SKM-1 treated with dmso at 0.1 percent for 144 hours (cell line): Measurements from ENCODE around the gene TBC1D16.

Experiments used
- DNase-seq: peaks from one replicate; lab custom pipeline; 2025; ENCODE audit not compliant: unreplicated experiment; lab: John Stamatoyannopoulos, UW

TBC1D16 gene, protein sequence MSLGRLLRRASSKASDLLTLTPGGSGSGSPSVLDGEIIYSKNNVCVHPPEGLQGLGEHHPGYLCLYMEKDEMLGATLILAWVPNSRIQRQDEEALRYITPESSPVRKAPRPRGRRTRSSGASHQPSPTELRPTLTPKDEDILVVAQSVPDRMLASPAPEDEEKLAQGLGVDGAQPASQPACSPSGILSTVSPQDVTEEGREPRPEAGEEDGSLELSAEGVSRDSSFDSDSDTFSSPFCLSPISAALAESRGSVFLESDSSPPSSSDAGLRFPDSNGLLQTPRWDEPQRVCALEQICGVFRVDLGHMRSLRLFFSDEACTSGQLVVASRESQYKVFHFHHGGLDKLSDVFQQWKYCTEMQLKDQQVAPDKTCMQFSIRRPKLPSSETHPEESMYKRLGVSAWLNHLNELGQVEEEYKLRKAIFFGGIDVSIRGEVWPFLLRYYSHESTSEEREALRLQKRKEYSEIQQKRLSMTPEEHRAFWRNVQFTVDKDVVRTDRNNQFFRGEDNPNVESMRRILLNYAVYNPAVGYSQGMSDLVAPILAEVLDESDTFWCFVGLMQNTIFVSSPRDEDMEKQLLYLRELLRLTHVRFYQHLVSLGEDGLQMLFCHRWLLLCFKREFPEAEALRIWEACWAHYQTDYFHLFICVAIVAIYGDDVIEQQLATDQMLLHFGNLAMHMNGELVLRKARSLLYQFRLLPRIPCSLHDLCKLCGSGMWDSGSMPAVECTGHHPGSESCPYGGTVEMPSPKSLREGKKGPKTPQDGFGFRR

GRCh38 chr17:80035687-80035936 is at the start of gene TBC1D16:
TSS of gene TBC1D16 (minus strand) at chr17:80035872. CDS start at chr17:80013547, 22,325 bp downstream.
- no peak for DNase-seq

- no peak for DNase-seq
Measured at GRCh38 chr17:80084773-80085172, 49.1 kb upstream of the TBC1D16 start.

DNA sequence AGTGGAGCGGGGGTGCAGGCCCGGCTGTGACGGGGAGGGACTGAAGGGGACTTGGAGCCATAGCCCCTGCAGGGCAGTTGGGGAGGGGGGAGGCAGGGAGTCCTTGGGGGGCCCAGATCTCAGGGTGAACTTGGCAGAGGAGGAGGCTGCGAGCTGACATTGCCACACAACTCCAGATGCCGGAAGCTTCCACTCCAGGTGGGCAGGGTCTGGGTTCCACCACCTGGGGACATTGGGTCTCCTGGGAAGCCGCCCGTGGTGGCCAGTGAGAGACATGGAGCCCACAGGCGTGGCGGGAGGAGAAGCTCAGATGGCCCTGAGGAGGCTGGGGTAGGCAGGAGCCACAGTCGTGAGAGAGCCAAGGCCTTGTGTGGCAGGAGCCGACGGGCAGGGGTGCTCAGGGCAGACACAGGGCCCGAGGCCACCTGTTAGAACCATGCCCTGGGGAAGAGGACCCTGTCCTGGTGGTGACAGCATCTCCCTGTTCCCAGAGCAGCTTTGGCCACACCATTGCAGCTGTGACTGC is 47.5 kb upstream of the TBC1D16 start:
- DNase-seq, result no peak

DNA sequence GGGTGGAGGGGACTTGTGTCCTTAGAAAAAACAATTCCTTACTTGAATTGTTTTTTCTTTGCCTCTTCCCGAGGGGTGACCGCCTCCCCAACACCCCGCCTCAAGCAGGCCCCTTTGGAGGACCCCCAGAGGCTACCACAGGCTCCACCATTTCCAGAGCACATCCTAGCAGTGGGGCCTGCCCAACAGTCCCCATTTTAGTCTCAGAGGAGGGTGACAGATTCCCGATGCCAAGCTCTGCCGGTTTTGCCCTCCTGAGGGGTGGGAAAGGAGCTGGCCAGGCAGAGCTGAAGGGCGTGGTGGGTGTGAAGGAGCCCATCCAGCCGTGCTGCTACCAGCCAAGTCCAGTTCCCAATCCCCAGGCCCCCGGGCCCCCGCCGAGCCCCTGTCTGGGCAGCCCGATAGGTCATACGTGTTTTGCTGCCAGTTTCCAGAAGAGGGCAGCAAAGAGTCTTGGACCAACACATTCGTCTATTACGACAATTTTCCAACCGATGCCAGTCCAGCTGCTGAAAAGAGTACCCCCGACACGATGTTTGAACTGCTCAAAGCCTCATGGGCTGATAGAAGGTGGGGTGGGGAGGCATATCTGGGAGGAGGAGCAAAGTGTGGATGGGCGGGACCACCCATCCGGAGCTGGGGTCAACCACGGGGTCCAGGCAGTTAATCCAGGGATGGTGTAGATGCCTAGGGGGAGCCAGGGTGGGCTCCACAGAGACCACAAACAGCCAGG is 46.9 kb upstream of the TBC1D16 start:
- DNase-seq, result peak; percentile 60

DNA sequence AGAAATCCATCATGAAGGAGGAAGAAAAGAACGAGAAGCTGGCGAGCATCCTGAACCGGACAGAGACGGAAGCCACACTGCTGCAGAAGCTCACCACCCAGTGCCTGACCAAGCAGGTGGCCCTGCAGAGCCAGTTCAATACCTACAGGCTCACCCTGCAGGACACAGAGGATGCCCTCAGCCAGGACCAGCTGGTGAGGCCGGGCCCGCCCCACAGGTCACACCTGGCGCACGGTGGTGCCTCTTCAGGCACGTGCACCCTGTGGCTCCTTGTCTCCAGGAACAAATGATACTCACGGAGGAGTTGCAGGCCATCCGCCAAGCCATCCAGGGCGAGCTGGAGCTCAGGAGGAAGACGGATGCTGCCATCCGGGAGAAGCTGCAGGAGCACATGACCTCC is 45.9 kb upstream of the TBC1D16 start:
- no peak for DNase-seq

- no peak for DNase-seq
Measured at GRCh38 chr17:80080081-80080480, 44.4 kb upstream of the TBC1D16 start.

- DNase-seq, result no peak
Measured at GRCh38 chr17:80072410-80072809, 36.7 kb upstream of the TBC1D16 start.

DNA sequence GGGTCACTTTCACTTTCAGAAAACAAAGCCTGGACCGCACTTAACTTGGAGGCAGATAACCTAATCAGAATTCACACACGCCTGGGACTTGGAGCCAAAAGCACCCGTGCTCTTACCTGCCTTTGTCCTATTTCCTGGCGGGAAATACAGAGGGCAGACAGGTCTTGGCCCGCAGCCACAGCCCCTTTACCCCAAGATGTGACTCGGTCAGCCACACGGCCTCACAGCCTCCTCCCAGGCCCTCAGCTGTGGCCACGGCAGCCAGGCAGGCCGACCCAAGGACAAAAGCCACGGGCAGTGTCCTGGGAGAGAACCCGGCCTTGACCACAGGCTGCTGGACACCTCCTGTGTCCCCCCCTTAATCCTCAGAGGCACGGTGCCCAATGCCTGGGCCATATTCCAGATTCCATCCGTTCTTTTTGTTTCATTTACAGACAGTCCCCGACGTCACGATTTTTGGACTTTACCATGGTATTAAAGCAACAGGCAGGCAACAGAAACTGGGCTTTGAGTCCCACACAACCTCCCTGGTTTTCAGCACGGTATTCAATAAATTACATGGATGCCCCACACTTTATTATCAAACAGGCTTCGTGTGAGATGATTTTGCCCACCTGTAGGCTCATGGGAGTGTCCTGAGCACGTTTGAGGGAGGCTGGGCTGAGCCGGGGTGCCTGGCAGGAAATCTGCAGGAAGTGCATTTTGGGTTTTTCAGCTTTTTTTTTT is 35.6 kb upstream of the TBC1D16 start:
- DNase-seq, result no peak

DNA sequence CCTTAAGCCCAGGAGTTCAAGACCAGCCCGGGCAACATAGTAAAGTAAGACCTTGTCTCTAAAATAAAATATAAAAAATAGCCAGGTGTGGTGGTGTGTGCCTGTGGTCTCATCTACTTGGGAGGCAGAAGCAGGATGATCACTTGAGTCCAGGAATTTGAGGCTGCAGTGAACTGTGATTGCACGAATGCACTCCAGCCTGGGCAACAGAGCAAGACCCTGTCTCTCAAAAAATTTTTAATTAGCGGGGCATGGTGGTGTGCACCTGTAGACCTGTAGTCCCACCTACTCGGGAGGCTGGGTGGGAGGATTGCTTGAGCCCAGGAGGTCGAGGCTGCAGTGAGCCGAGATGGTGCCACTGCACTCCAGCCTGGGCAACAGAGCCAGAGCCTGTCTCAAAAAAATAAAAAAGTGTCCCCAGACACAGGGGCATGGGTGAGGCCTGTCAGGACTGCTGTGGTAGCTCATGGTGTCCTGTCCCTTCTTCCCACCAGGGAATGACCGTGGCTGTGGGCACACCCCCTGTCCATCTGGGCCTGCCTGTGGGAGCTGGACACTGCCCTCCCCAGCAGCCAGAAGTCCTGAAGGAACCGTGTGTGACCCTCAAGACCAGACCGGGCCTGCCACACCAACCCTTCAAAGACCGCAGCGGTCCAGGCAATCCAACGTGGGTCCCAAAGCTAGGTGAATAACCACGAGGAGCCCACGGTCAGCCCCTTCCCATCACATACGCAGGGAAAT is 34.9 kb upstream of the TBC1D16 start:
- no peak for DNase-seq

GRCh38 chr17:80068301-80069222 is 32.9 kb upstream of the TBC1D16 start:
- no peak for DNase-seq

DNA sequence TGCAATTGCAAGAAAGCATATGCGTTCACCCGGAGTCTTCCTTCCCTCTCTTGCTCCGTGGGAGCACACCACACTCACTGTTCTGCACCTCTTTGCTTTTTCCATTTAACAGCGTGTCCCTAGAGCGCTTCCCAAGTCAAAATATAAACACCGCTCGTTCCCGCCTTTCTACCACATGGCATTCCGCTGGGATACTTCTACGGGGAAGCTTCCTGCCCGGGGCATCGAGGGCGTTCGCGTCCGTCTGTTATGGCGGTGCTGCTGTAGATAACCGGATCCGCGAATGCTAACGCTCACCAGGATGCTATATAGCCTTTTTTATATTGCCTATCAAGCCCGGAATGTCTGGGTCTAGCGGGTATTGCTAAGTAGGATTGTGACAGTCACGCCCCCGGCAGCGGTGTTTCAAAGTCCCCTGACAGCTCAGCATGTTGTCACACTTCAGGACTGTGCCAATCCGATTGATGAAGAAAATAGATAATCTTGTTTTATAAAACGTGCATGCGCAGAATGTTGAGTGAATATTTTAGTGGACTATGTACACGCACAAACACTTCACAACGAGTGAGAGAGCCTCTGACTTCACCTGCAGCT is 31.8 kb upstream of the TBC1D16 start:
- no peak for DNase-seq

GRCh38 chr17:80065478-80066170 is 30.0 kb upstream of the TBC1D16 start:
- no peak for DNase-seq

DNA sequence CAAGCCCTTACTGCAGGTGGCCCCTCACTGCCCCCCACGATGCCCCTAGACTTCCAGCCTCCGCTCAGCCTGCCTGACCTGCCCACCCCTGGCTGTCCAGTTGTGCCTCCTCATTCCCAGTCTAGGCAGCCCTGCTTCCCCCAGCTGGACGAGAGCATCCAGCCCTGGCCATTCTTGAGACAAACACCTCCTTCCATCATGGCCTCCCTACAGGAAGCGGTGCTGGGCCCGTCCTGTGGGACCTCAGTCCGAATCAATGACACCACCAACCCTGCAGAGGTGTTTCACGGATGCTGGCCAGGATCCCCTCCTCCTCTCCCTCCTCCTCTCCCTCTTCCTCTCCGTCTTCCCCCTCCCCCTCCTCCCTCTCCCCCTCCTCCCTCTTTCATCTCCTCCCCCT is 29.0 kb upstream of the TBC1D16 start:
- no peak for DNase-seq

GRCh38 chr17:80063830-80064585 is 28.3 kb upstream of the TBC1D16 start:
- no peak for DNase-seq

GRCh38 chr17:80061421-80061820 is 25.7 kb upstream of the TBC1D16 start:
- DNase-seq, result no peak

DNA sequence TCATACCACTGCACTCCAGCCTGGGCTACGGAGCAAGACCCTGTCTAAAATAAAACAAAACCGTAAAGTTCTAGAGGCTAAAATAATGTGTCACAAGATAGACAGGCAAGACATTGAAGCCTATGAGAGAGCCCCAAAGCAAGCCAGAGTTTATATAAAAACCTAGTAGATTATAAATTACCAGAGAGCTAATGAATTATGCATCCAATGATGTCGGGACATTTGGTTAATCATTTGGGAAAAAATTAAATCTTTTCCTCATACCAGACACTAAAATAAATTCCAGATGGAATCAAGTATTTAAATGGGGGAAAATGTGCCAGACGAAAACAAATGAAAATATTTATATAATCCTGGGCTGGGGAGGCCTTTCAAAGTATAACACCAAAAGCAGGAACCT is 25.0 kb upstream of the TBC1D16 start:
- no peak for DNase-seq

DNA sequence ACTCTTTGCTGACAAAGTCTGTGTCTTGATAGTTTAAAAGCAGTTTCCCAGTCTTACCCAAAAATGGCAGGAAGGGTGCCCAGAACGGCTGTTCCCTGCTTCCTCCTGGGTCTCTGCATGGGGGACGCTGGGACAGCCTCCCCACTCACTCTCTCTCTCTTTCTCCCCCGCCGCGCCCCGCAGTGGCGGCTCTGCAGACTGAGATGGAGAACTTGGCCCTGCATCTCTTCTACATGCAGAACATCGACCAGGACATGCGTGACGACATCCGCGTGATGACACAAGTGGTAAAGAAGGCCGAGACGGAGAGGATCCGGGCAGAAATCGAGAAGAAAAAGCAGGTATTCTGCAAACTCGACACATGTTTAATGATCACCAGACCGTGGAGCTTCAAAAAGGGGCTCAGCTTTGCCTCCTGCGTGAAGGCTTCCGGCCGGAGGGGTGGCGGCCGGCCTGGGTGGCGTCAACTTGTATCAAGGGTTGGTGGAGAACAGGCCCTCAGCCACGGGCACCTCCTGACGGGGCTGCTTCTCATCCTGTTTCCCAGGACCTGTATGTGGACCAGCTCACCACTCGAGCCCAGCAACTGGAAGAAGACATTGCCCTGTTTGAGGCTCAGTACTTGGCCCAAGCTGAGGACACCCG is 22.8 kb upstream of the TBC1D16 start:
- DNase-seq, result no peak
